ENCODE data around the gene PRELP.

The PRELP gene

DNA sequence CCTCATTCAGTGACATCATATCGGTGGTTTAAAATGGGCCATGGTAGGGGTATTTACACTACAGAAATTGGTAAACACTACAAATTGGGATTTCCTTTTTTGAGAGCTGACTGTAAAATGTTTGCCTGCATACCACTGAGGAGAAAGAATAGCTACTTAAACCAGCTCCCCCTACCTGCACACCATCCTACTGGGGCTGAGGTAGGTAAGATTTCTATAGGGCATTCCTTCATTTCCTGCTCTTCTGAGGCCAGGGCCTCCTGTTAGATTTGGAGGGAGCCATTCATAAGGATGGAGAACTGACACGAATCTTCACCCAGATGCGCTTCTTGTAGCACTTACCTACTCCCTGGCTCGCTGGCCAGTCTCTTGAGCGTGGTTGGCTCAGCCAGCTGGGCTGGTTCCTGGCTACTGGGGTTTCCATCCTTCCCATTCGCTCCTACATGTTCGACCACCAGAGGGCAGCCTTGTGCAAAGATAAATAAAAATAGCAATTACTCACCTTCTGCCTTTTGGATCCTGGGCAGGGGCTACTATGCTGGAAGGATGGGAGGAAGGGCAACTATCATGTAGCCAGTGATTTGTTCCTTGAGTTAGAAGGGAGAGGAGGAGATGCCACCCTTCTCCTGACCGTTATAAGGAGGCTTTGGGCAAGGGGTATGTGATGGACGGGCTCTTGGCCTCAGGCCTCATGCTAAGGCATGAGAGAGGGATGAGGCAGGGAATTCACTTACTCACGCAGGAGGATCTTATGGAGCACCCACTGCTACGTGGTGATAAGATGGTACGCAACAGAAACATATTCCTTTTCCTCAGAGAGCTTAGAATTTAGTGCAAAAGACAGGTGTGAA lies 29.0 kb downstream of the PRELP start (continued):
- TF ChIP-seq ZNF302 (tag by site-specific recombination; IDR thresholded peaks at IDR 0.05; ENCODE audit: low read depth): no peak
- 0 out of 2 replicates have a peak, but pooled peaks have one; percentile 66 for TF ChIP-seq ZSCAN30 (tag by site-specific recombination; IDR thresholded peaks at IDR 0.05)
- TF ChIP-seq, protein P1, sequence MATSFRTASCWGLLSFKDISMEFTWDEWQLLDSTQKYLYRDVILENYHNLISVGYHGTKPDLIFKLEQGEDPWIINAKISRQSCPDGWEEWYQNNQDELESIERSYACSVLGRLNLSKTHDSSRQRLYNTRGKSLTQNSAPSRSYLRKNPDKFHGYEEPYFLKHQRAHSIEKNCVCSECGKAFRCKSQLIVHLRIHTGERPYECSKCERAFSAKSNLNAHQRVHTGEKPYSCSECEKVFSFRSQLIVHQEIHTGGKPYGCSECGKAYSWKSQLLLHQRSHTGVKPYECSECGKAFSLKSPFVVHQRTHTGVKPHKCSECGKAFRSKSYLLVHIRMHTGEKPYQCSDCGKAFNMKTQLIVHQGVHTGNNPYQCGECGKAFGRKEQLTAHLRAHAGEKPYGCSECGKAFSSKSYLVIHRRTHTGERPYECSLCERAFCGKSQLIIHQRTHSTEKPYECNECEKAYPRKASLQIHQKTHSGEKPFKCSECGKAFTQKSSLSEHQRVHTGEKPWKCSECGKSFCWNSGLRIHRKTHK (tag by site-specific recombination; IDR thresholded peaks at IDR 0.05): no peak
- no peak for TF ChIP-seq ZNF596 (tag by site-specific recombination; IDR thresholded peaks at IDR 0.05)
- TF ChIP-seq, protein P2, sequence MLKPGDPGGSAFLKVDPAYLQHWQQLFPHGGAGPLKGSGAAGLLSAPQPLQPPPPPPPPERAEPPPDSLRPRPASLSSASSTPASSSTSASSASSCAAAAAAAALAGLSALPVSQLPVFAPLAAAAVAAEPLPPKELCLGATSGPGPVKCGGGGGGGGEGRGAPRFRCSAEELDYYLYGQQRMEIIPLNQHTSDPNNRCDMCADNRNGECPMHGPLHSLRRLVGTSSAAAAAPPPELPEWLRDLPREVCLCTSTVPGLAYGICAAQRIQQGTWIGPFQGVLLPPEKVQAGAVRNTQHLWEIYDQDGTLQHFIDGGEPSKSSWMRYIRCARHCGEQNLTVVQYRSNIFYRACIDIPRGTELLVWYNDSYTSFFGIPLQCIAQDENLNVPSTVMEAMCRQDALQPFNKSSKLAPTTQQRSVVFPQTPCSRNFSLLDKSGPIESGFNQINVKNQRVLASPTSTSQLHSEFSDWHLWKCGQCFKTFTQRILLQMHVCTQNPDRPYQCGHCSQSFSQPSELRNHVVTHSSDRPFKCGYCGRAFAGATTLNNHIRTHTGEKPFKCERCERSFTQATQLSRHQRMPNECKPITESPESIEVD (tag by site-specific recombination; IDR thresholded peaks at IDR 0.05): no peak
- no peak for TF ChIP-seq ZNF140 (tag by site-specific recombination; IDR thresholded peaks at IDR 0.05)
- TF ChIP-seq FEZF1 (tag by site-specific recombination; IDR thresholded peaks at IDR 0.05): peak; percentile 29; the same call in 1 of the 2 replicates
- no peak for TF ChIP-seq ZNF423 (tag by site-specific recombination; IDR thresholded peaks at IDR 0.05)
- no peak for TF ChIP-seq ZNF664 (tag by site-specific recombination; IDR thresholded peaks at IDR 0.05)
- TF ChIP-seq ZNF426 (tag by site-specific recombination; IDR thresholded peaks at IDR 0.05): no peak
- TF ChIP-seq ZNF214 (tag by site-specific recombination; IDR thresholded peaks at IDR 0.05; ENCODE audit: borderline replicate concordance): no peak
- TF ChIP-seq, protein P3, sequence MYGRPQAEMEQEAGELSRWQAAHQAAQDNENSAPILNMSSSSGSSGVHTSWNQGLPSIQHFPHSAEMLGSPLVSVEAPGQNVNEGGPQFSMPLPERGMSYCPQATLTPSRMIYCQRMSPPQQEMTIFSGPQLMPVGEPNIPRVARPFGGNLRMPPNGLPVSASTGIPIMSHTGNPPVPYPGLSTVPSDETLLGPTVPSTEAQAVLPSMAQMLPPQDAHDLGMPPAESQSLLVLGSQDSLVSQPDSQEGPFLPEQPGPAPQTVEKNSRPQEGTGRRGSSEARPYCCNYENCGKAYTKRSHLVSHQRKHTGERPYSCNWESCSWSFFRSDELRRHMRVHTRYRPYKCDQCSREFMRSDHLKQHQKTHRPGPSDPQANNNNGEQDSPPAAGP (tag by site-specific recombination; IDR thresholded peaks at IDR 0.05): peak; percentile 53; the same call in 1 of the 2 replicates
- peak; percentile 39; the same call in 1 of the 2 replicates for TF ChIP-seq SP7 (tag by site-specific recombination; IDR thresholded peaks at IDR 0.05)
- no peak for TF ChIP-seq OSR2 (tag by site-specific recombination; IDR thresholded peaks at IDR 0.05)
- TF ChIP-seq, protein P4, sequence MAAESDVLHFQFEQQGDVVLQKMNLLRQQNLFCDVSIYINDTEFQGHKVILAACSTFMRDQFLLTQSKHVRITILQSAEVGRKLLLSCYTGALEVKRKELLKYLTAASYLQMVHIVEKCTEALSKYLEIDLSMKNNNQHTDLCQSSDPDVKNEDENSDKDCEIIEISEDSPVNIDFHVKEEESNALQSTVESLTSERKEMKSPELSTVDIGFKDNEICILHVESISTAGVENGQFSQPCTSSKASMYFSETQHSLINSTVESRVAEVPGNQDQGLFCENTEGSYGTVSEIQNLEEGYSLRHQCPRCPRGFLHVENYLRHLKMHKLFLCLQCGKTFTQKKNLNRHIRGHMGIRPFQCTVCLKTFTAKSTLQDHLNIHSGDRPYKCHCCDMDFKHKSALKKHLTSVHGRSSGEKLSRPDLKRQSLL (tag by site-specific recombination; IDR thresholded peaks at IDR 0.05): no peak
- no peak for TF ChIP-seq TCF7L2 (IDR thresholded peaks at IDR 0.05; ENCODE audit: borderline replicate concordance, low read depth, low read length)
- TF ChIP-seq ZNF510 (tag by site-specific recombination; IDR thresholded peaks at IDR 0.05; ENCODE audit: insufficient replicate concordance): no peak
- TF ChIP-seq ZNF776 (tag by site-specific recombination; IDR thresholded peaks at IDR 0.05; ENCODE audit: borderline replicate concordance): no peak
- TF ChIP-seq ZNF529 (tag by site-specific recombination; IDR thresholded peaks at IDR 0.05; ENCODE audit: insufficient replicate concordance): no peak
- TF ChIP-seq ZNF23 (tag by site-specific recombination; IDR thresholded peaks at IDR 0.05; ENCODE audit: borderline replicate concordance): no peak
- TF ChIP-seq ZNF24 (tag by site-specific recombination; IDR thresholded peaks at IDR 0.05): no peak
- TF ChIP-seq ZNF654 (tag by site-specific recombination; IDR thresholded peaks at IDR 0.05; ENCODE audit: low read depth): peak; percentile 78
- TF ChIP-seq HOXA7 (CRISPR knock-in tag; IDR thresholded peaks at IDR 0.05; ENCODE audit: borderline replicate concordance): no peak
- TF ChIP-seq, protein P5, sequence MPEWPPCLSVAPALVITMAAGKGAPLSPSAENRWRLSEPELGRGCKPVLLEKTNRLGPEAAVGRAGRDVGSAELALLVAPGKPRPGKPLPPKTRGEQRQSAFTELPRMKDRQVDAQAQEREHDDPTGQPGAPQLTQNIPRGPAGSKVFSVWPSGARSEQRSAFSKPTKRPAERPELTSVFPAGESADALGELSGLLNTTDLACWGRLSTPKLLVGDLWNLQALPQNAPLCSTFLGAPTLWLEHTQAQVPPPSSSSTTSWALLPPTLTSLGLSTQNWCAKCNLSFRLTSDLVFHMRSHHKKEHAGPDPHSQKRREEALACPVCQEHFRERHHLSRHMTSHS (tag by site-specific recombination; IDR thresholded peaks at IDR 0.05): no peak
- no peak for TF ChIP-seq KLF8 (tag by site-specific recombination; IDR thresholded peaks at IDR 0.05)
- TF ChIP-seq ZNF292 (tag by site-specific recombination; IDR thresholded peaks at IDR 0.05; ENCODE audit: borderline replicate concordance, low read depth): no peak
- no peak for TF ChIP-seq ZBTB8A (tag by site-specific recombination; IDR thresholded peaks at IDR 0.05)
- TF ChIP-seq ZNF146 (tag by site-specific recombination; IDR thresholded peaks at IDR 0.05): no peak
- TF ChIP-seq ZNF266 (tag by site-specific recombination; IDR thresholded peaks at IDR 0.05; ENCODE audit: low read depth): no peak
- no peak for TF ChIP-seq ZIC2 (tag by site-specific recombination; IDR thresholded peaks at IDR 0.05)
- no peak for TF ChIP-seq ZFHX2 (tag by site-specific recombination; conservative IDR thresholded peaks at IDR 0.05)
- TF ChIP-seq ZNF132 (tag by site-specific recombination; IDR thresholded peaks at IDR 0.05; ENCODE audit: borderline replicate concordance): no peak
- TF ChIP-seq ZNF112 (tag by site-specific recombination; IDR thresholded peaks at IDR 0.05): peak; percentile 66; the same call in 1 of the 2 replicates
- TF ChIP-seq ZNF311 (tag by site-specific recombination; IDR thresholded peaks at IDR 0.05; ENCODE audit: borderline replicate concordance): no peak
- peak; percentile 36; the same call in 1 of the 2 replicates for TF ChIP-seq ZBTB20 (tag by site-specific recombination; IDR thresholded peaks at IDR 0.05)
